GM19324 (cell line): Measurements from ENCODE around the gene HIP1.
"Not testable (repeated sequence)": the region's sequence is repeated elsewhere in the genome, so short reads cannot be mapped to it uniquely, and the experiment has no call there.

Experiments
- ATAC-seq: cut with Tn5 transposase; IDR thresholded peaks from one replicate; pipeline ENCODE4 v1.9.1; 2021; ENCODE audit warnings: mild to moderate bottlenecking, moderate library complexity; ENCODE audit not compliant: unreplicated experiment, low FRiP score

The HIP1 gene

GRCh38 chr7:75717746-75718145 lies 21.0 kb downstream of the HIP1 start:
- not testable (repeated sequence) for ATAC-seq

- ATAC-seq, result no peak
Observed at GRCh38 chr7:75716992-75717626, 21.6 kb downstream of the HIP1 start.

GRCh38 chr7:75715864-75716263 lies 22.9 kb downstream of the HIP1 start:
- no peak for ATAC-seq

GRCh38 chr7:75712517-75713361 lies 26.0 kb downstream of the HIP1 start:
- no peak for ATAC-seq

GRCh38 chr7:75711656-75712514 lies 26.9 kb downstream of the HIP1 start:
- ATAC-seq, result no peak

GRCh38 chr7:75711076-75711475 lies 27.7 kb downstream of the HIP1 start:
- ATAC-seq, result no peak

GRCh38 chr7:75704928-75705327 lies 33.8 kb downstream of the HIP1 start:
- ATAC-seq, result no peak

GRCh38 chr7:75702515-75702914 lies 36.2 kb downstream of the HIP1 start:
- ATAC-seq, result no peak

- ATAC-seq, result no peak
Observed at GRCh38 chr7:75699993-75700392, 38.7 kb downstream of the HIP1 start.

- no peak for ATAC-seq
Observed at GRCh38 chr7:75698358-75698757, 40.4 kb downstream of the HIP1 start.

- ATAC-seq, result no peak
Observed at GRCh38 chr7:75696263-75697037, 42.3 kb downstream of the HIP1 start.

GRCh38 chr7:75694638-75695399 lies 43.9 kb downstream of the HIP1 start:
- ATAC-seq, result no peak

GRCh38 chr7:75693668-75694067 lies 45.1 kb downstream of the HIP1 start:
- ATAC-seq, result not testable (repeated sequence)

- no peak for ATAC-seq
Observed at GRCh38 chr7:75691793-75692543, 46.8 kb downstream of the HIP1 start.

GRCh38 chr7:75690121-75690523 lies 48.6 kb downstream of the HIP1 start:
- ATAC-seq, result no peak

- ATAC-seq, result no peak
Observed at GRCh38 chr7:75689246-75690099, 49.3 kb downstream of the HIP1 start.

GRCh38 chr7:75688200-75689136 lies 50.3 kb downstream of the HIP1 start:
- no peak for ATAC-seq
